Testis (tissue), 3 donors: ENCODE measurements around the gene NTF3. TPM values are rescaled to one million over a fixed set of nuclear protein-coding genes. Genes with fewer than 3 reads are reported as not detected.

Experiments
- DNase-seq: peaks from one replicate; pipeline ENCODE4 v3.0.0-alpha.2; 2019
- H3K27ac ChIP-seq, 2 donors: fragments of 200-600 bp; sonication (generic); one replicate each; pipeline ENCODE4 v1.5.1; 2019
- H3K27me3 ChIP-seq: fragments of 200-600 bp; sonication (generic); one replicate; pipeline ENCODE4 v1.5.1; 2019
- H3K36me3 ChIP-seq: fragments of 200-600 bp; sonication (generic); one replicate; pipeline ENCODE4 v1.5.1; 2017; ENCODE audit warnings: low read depth; ENCODE audit errors: missing control alignments
- H3K4me1 ChIP-seq: fragments of 200-600 bp; sonication (generic); one replicate; pipeline ENCODE4 v1.5.1; 2019
- H3K4me3 ChIP-seq, 2 donors: fragments of 200-600 bp; sonication (generic); one replicate each; pipeline ENCODE4 v1.5.1; 2017 to 2019
- H3K9me3 ChIP-seq: fragments of 200-600 bp; sonication (generic); one replicate; pipeline ENCODE4 v1.5.1; 2017
- CTCF ChIP-seq, 3 experiments: fragments of 450-650 bp in 2 of 3; fragments of 200-600 bp in 1 of 3; sonication (generic) in 1 of 3; IDR thresholded peaks; one replicate each; pipeline ENCODE4 v1.5.1; 2016 to 2019; ENCODE audit warnings: antibody characterized with exemption in 3 of 3, mild to moderate bottlenecking in 2 of 3, moderate library complexity in 1 of 3
- POLR2A ChIP-seq: fragments of 450-650 bp; IDR thresholded peaks from one replicate; pipeline ENCODE4 v1.6.1; 2017; ENCODE audit warnings: antibody characterized with exemption, mild to moderate bottlenecking, moderate library complexity
- WGBS, 2 donors: methylation state at CpG; one replicate each; pipeline ENCODE4 v1.1.5; 2018; 5-methylcytosine and 5-hydroxymethylcytosine counted together
- intact Hi-C: fragments of 100-400 bp; cut with DNase I; formaldehyde crosslinking; loops from one replicate; pipeline ENCODE4 v1.15.1; 2023; ENCODE audit warnings: low total_unique reads
- polyA plus RNA-seq: library from polyadenylated mRNA; stranded (reverse); fragments of 350-450 nt; fragmentation: Illumina TruSeq; extraction: RNeasy Lipid Tissue Mini Kit (QIAGEN cat#74804); gene quantifications from one replicate; pipeline ENCODE4 v1.2.3, GENCODE V29; 2014; ENCODE audit warnings: low read depth, low replicate concordance; ENCODE audit not compliant: insufficient read depth
- total RNA-seq, 2 donors: library from RNA; depleted of rRNA; stranded (reverse); fragments of >200 nt; gene quantifications; one replicate each; pipeline ENCODE4 v1.2.3, GENCODE V29; 2016

NTF3 gene
- total and polyA plus RNA-seq, 3 donors from 2014 or later, result 1.1 to 2.2 (median 1.4) TPM

DNA sequence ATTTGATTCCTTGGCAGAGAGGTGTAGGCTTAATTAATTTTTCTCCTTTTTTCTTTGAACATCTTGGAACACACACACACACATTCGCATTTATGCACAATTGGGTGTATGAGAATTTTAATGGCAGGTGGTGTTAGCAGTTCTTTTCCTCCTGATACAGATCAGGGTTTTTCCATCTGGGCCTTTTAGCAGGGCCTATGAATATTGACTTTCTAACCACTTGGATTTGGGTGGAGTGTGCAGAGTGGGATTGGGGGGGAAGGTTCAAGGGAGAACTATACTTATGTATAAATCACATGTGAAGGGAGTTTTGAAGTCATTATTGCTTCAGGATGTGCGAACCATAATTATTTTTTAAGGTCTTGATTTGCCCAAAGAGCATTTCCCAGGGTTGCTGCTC lies 28.9 kb downstream of the NTF3 start:
- no peaks in the 10 kb centered on the region for H3K9me3 ChIP-seq
- no peaks in the 10 kb centered on the region for H3K4me1 ChIP-seq
- no peaks in the 10 kb centered on the region for H3K27me3 ChIP-seq
- no peak for DNase-seq
- no peak overlapping the region for H3K27ac ChIP-seq
- intact Hi-C loops, result no loop called here
- H3K4me3 ChIP-seq, result no peak overlapping the region
- TF ChIP-seq CTCF (IDR thresholded peaks at IDR 0.05) (no peak), POLR2A (no peak)
- 86 to 93% methylated on average over 2 of the region's 2 CpGs for WGBS, 2 donors
- no peaks in the 10 kb centered on the region for H3K36me3 ChIP-seq

DNA sequence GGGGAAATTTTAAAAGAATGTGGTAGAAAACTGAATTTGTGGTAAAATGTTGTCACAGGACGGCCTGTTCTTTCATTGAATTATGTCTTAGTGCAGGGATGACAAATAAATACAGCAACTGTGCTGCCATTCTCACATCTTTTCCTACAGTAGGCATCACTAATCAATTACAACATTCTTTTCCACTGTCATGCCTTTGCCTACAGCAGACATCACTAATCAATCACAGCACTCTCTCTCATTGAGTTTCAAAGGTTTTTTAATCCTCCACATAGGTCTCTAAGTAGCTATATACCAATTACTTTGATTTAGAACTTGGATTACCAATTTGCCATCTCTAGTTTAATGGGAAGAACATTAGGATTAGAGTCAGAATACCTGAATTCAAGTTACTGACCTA lies 30.1 kb downstream of the NTF3 start:
- TF ChIP-seq CTCF (IDR thresholded peaks at IDR 0.05), result no peak
- TF ChIP-seq POLR2A, result no peak
- H3K9me3 ChIP-seq, result no peaks in the 10 kb centered on the region
- H3K36me3 ChIP-seq, result no peaks in the 10 kb centered on the region
- no peaks in the 10 kb centered on the region for H3K27me3 ChIP-seq
- intact Hi-C loops, result no loop called here
- DNase-seq, result no peak
- H3K4me1 ChIP-seq, result no peaks in the 10 kb centered on the region
- WGBS, 2 donors, result 85 to 90% methylated on average over 1 of the region's 1 CpG
- no peak overlapping the region for H3K4me3 ChIP-seq
- H3K27ac ChIP-seq, result no peak overlapping the region

DNA sequence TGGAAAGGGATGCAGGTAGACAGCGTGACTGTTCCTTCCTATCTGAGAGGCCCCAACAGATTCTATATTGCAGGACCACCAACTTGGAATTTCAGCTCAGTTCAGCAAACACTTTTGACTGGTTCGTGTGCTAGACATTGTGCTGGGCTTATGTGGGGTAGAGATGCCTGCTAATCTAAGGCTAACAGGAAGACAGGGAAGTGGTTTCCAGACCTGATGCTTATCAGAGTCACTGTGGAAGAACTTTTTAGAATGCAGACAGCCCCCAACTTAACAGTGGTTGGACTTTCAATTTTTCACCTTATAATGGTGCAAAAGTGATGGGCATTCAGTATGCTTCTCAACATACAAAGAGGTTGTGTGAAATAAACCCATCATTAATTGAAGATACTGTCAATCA lies 32.2 kb downstream of the NTF3 start:
- intact Hi-C loops, result no loop called here
- Histone ChIP-seq H3K9me3 (no peaks in the 10 kb centered on the region), H3K27ac (no peak overlapping the region), H3K27me3 (no peaks in the 10 kb centered on the region), H3K36me3 (no peaks in the 10 kb centered on the region), H3K4me1 (no peaks in the 10 kb centered on the region), H3K4me3 (no peak overlapping the region)
- TF ChIP-seq POLR2A (no peak), CTCF (IDR thresholded peaks at IDR 0.05) (no peak)
- DNase-seq, result no peak
- WGBS, 2 donors, result 86 to 100% methylated on average over 2 of the region's 2 CpGs

DNA sequence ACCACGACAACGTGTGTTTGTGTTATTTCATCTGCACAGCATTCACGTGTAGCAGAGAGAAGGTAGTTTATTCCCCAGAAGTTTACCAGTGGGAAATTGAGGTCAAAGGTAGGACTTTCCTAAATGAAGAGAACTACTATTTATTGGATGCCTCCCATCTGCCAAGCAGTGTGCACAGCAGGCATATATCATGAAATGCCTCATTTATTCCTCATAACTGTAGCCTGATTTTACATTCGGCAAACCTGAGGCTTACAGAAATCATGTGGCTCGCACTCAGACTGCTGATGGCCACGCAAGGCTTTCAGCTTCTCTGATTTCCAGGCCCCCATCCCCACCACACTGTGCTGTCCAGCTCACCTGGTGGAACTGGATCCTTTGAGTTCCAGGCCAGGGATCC lies 33.5 kb downstream of the NTF3 start:
- Histone ChIP-seq H3K27me3 (no peaks in the 10 kb centered on the region), H3K4me1 (no peaks in the 10 kb centered on the region), H3K9me3 (no peaks in the 10 kb centered on the region), H3K36me3 (no peaks in the 10 kb centered on the region), H3K4me3 (no peak overlapping the region), H3K27ac (no peak overlapping the region)
- intact Hi-C loops, result no loop called here
- DNase-seq, result no peak
- WGBS, 2 donors, result 87 to 89% methylated on average over 6 of the region's 6 CpGs
- TF ChIP-seq CTCF (IDR thresholded peaks at IDR 0.05) (no peak), POLR2A (no peak)

- TF ChIP-seq CTCF (IDR thresholded peaks at IDR 0.05) (no peak), POLR2A (no peak)
- Histone ChIP-seq H3K36me3 (no peaks in the 10 kb centered on the region), H3K27me3 (no peaks in the 10 kb centered on the region), H3K27ac (no peak overlapping the region), H3K9me3 (no peaks in the 10 kb centered on the region), H3K4me3 (no peak overlapping the region), H3K4me1 (no peaks in the 10 kb centered on the region)
- WGBS, 2 donors, result 64 to 75% methylated on average over 5 of the region's 5 CpGs
- no peak for DNase-seq
- intact Hi-C loops, result no loop called here
These were observed 34.6 kb downstream of the NTF3 start for GRCh38 chr12:5466521-5466960.
